SK-N-SH (cell line): ENCODE results near the gene ZNF407.

Source experiments
- FOXM1 ChIP-seq: IDR thresholded peaks from 2 replicates; pipeline ENCODE4 v1.4.0; 2012; ENCODE audit warnings: low read depth, mild to moderate bottlenecking
- POLR2AphosphoS5 ChIP-seq: IDR thresholded peaks from 2 replicates; pipeline ENCODE4 v1.6.1; 2012; ENCODE audit warnings: low read depth, low read length
- RCOR1 ChIP-seq: fragments of 150-350 bp; IDR thresholded peaks from 2 replicates; pipeline ENCODE4 v1.6.1; 2017; ENCODE audit warnings: antibody characterized with exemption, low read length
- YY1 ChIP-seq: IDR thresholded peaks from 2 replicates; pipeline ENCODE4 v1.4.0; 2012; ENCODE audit warnings: low read depth, mild to moderate bottlenecking
- TF ChIP-seq, protein P1 (sequence below): IDR thresholded peaks from 2 replicates; pipeline ENCODE4 v1.6.1; 2012; ENCODE audit warnings: mild to moderate bottlenecking, low read depth, low read length, moderate library complexity
- TF ChIP-seq, protein P2 (sequence below): IDR thresholded peaks from 2 replicates; pipeline ENCODE4 v1.4.0; 2012; ENCODE audit warnings: low read depth, borderline replicate concordance
- TF ChIP-seq, protein P3 (sequence below): IDR thresholded peaks from 2 replicates; pipeline ENCODE4 v1.4.0; 2012; ENCODE audit warnings: low read depth
- TF ChIP-seq, protein P4 (sequence below): fragments of 200-600 bp; sonication (generic); IDR thresholded peaks from 2 replicates; pipeline ENCODE4 v1.6.1; 2017; ENCODE audit warnings: antibody characterized with exemption, mild to moderate bottlenecking, moderate library complexity
- TF ChIP-seq, protein P5 (sequence below): IDR thresholded peaks from 2 replicates; pipeline ENCODE4 v1.4.0; 2012; ENCODE audit warnings: low read depth, borderline replicate concordance

DNA sequence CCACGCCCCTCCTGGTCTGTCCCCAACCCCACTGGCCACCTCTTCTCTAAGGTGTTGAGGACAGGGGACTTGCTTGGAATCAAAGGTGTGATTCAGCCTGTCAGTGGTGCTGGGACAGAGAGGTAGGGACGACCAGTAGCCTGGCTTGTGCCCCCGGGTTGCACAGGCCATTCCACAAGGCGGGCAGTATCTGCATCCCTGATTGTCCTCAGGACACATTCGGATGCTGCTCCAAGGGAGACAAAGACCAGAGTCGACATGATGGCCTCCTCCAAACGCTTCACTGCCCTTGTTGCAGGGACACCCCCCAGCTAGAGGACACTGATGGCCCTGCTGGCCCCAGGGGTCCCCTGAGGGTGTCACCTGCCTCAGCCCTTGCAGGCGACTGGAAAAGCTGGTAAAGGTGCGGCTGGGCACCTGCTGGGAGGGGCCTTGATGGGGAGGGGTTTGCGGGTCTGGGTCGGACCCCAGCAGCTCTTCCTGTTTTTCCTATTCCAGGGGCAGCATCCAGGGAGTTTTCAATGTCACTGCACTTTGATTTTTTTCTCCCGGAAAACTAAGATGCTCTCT lies 513.3 kb downstream of the ZNF407 start:
- TF ChIP-seq, protein P1, sequence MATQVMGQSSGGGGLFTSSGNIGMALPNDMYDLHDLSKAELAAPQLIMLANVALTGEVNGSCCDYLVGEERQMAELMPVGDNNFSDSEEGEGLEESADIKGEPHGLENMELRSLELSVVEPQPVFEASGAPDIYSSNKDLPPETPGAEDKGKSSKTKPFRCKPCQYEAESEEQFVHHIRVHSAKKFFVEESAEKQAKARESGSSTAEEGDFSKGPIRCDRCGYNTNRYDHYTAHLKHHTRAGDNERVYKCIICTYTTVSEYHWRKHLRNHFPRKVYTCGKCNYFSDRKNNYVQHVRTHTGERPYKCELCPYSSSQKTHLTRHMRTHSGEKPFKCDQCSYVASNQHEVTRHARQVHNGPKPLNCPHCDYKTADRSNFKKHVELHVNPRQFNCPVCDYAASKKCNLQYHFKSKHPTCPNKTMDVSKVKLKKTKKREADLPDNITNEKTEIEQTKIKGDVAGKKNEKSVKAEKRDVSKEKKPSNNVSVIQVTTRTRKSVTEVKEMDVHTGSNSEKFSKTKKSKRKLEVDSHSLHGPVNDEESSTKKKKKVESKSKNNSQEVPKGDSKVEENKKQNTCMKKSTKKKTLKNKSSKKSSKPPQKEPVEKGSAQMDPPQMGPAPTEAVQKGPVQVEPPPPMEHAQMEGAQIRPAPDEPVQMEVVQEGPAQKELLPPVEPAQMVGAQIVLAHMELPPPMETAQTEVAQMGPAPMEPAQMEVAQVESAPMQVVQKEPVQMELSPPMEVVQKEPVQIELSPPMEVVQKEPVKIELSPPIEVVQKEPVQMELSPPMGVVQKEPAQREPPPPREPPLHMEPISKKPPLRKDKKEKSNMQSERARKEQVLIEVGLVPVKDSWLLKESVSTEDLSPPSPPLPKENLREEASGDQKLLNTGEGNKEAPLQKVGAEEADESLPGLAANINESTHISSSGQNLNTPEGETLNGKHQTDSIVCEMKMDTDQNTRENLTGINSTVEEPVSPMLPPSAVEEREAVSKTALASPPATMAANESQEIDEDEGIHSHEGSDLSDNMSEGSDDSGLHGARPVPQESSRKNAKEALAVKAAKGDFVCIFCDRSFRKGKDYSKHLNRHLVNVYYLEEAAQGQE, result no peak
- TF ChIP-seq POLR2AphosphoS5, result no peak
- TF ChIP-seq, protein P2, sequence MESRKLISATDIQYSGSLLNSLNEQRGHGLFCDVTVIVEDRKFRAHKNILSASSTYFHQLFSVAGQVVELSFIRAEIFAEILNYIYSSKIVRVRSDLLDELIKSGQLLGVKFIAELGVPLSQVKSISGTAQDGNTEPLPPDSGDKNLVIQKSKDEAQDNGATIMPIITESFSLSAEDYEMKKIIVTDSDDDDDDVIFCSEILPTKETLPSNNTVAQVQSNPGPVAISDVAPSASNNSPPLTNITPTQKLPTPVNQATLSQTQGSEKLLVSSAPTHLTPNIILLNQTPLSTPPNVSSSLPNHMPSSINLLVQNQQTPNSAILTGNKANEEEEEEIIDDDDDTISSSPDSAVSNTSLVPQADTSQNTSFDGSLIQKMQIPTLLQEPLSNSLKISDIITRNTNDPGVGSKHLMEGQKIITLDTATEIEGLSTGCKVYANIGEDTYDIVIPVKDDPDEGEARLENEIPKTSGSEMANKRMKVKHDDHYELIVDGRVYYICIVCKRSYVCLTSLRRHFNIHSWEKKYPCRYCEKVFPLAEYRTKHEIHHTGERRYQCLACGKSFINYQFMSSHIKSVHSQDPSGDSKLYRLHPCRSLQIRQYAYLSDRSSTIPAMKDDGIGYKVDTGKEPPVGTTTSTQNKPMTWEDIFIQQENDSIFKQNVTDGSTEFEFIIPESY, result no peak
- TF ChIP-seq, protein P3, sequence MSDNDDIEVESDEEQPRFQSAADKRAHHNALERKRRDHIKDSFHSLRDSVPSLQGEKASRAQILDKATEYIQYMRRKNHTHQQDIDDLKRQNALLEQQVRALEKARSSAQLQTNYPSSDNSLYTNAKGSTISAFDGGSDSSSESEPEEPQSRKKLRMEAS, result no peak
- TF ChIP-seq, protein P4, sequence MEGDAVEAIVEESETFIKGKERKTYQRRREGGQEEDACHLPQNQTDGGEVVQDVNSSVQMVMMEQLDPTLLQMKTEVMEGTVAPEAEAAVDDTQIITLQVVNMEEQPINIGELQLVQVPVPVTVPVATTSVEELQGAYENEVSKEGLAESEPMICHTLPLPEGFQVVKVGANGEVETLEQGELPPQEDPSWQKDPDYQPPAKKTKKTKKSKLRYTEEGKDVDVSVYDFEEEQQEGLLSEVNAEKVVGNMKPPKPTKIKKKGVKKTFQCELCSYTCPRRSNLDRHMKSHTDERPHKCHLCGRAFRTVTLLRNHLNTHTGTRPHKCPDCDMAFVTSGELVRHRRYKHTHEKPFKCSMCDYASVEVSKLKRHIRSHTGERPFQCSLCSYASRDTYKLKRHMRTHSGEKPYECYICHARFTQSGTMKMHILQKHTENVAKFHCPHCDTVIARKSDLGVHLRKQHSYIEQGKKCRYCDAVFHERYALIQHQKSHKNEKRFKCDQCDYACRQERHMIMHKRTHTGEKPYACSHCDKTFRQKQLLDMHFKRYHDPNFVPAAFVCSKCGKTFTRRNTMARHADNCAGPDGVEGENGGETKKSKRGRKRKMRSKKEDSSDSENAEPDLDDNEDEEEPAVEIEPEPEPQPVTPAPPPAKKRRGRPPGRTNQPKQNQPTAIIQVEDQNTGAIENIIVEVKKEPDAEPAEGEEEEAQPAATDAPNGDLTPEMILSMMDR, result no peak
- TF ChIP-seq RCOR1, result no peak
- no peak for TF ChIP-seq YY1
- TF ChIP-seq FOXM1, result no peak
- TF ChIP-seq, protein P5, sequence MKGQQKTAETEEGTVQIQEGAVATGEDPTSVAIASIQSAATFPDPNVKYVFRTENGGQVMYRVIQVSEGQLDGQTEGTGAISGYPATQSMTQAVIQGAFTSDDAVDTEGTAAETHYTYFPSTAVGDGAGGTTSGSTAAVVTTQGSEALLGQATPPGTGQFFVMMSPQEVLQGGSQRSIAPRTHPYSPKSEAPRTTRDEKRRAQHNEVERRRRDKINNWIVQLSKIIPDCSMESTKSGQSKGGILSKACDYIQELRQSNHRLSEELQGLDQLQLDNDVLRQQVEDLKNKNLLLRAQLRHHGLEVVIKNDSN, result no peak
